MCF 10A (cell line): Measurements from ENCODE around the gene SPACA5. TPM values are rescaled to one million over a fixed set of nuclear protein-coding genes. Genes with fewer than 3 reads are reported as not detected.

ENCODE experiments used
- BruUV-seq: library from RNA; stranded (reverse); fragments of 400-500 nt; replicated peaks from 2 replicates; lab custom pipeline; 2021; lab: Mats Ljungman, UMichigan
- CTCF ChIA-PET: fragments of 300-600 bp; sonication (Branson Sonifier 250); formaldehyde crosslinking; extraction: SDS; loops from one replicate; lab custom pipeline; 2021; ENCODE audit warnings: antibody characterized with exemption, inconsistent platforms; lab: Yijun Ruan, JAX
- POLR2A ChIA-PET: fragments of 300-600, 350-650 bp; sonication (Branson Sonifier 250); formaldehyde crosslinking; extraction: SDS; loops from one replicate; lab custom pipeline; 2020; ENCODE audit warnings: antibody characterized with exemption, inconsistent platforms; lab: Yijun Ruan, JAX
- DNase-seq: peaks from one replicate; pipeline ENCODE4 v3.0.0-alpha.2; 2018; ENCODE audit not compliant: unreplicated experiment
- H3K27ac Mint-ChIP-seq: one replicate; pipeline ENCODE4 v1.8.0; 2022; ENCODE audit warnings: mild to moderate bottlenecking, low read depth, mixed read lengths; ENCODE audit not compliant: unreplicated experiment
- H3K27me3 Mint-ChIP-seq: one replicate; pipeline ENCODE4 v1.8.0; 2022; ENCODE audit warnings: mixed read lengths; ENCODE audit not compliant: insufficient read depth, unreplicated experiment
- H3K36me3 Mint-ChIP-seq: one replicate; pipeline ENCODE4 v1.8.0; 2022; ENCODE audit warnings: mild to moderate bottlenecking, moderate library complexity, mixed read lengths; ENCODE audit not compliant: insufficient read depth, unreplicated experiment
- H3K4me1 Mint-ChIP-seq: one replicate; pipeline ENCODE4 v1.8.0; 2022; ENCODE audit warnings: mixed read lengths; ENCODE audit not compliant: insufficient read depth, unreplicated experiment
- H3K4me3 Mint-ChIP-seq: one replicate; pipeline ENCODE4 v1.8.0; 2022; ENCODE audit warnings: mild to moderate bottlenecking, moderate library complexity, mixed read lengths; ENCODE audit not compliant: unreplicated experiment
- H3K9me3 Mint-ChIP-seq: one replicate; pipeline ENCODE4 v1.8.0; 2022; ENCODE audit warnings: mixed read lengths; ENCODE audit not compliant: unreplicated experiment
- CTCF ChIP-seq: fragments of 200-600 bp; IDR thresholded peaks from one replicate; pipeline ENCODE4 v1.8.0; 2022; ENCODE audit warnings: antibody characterized with exemption, mild to moderate bottlenecking; ENCODE audit not compliant: unreplicated experiment
- intact Hi-C: fragments of 100-400 bp; cut with micrococcal nuclease; formaldehyde crosslinking; loops from 2 replicates; pipeline ENCODE4 v1.14.1; 2022
- total RNA-seq: library from RNA; stranded (reverse); gene quantifications from 2 replicates; pipeline ENCODE4 v1.2.3, GENCODE V29; 2022

Gene SPACA5
- total RNA-seq, 1 experiment from 2014 or later = not detected

GRCh38 chrX:47992669-47993068 lies 14.1 kb upstream of the SPACA5 start:
- no peak for DNase-seq
- Mint-ChIP-seq H3K4me3 (no peak overlapping the region), H3K27ac (no peak overlapping the region), H3K4me1 (peaks cover 5% of the 10 kb centered on the region), H3K27me3 (no peaks in the 10 kb centered on the region), H3K9me3 (peaks cover 27% of the 10 kb centered on the region), H3K36me3 (peaks cover 42% of the 10 kb centered on the region)
- TF ChIP-seq CTCF = no peak
- BruUV-seq = no TSS peak
- intact Hi-C loops = loop anchor here (5.0 kb wide), 1 partner anchor 35 kb away; no protein-coding TSS in a partner anchor
- CTCF ChIA-PET = no interaction called here
- POLR2A ChIA-PET = no interaction called here

- no peak for TF ChIP-seq CTCF
- Mint-ChIP-seq H3K9me3 (peaks cover under 1% of the 10 kb centered on the region), H3K4me3 (no peak overlapping the region), H3K27me3 (no peaks in the 10 kb centered on the region), H3K27ac (no peak overlapping the region), H3K36me3 (peaks cover 18% of the 10 kb centered on the region), H3K4me1 (peaks cover 6% of the 10 kb centered on the region)
- ChIA-PET POLR2A (interaction anchor here (0.8 kb wide), 1 partner anchor 29 kb away, joined by 3 read pairs; no protein-coding TSS in a partner anchor), CTCF (no interaction called here)
- intact Hi-C loops = no loop called here
- no TSS peak for BruUV-seq
- no peak for DNase-seq
Measured at GRCh38 chrX:48001260-48001659, 5.5 kb upstream of the SPACA5 start.

- intact Hi-C loops = no loop called here
- H3K27me3 Mint-ChIP-seq = no peaks in the 10 kb centered on the region
Measured at GRCh38 chrX:48002319-48002718, 4.5 kb upstream of the SPACA5 start.

GRCh38 chrX:48002929-48003328 lies 3.9 kb upstream of the SPACA5 start:
- Mint-ChIP-seq H3K27ac (peak overlapping the region; percentile 96), H3K36me3 (peaks cover 13% of the 10 kb centered on the region)
- intact Hi-C loops = no loop called here

More at GRCh38 chrX:48002319-48002718, 4.5 kb upstream of the SPACA5 start:
- H3K4me1 Mint-ChIP-seq = peaks cover 6% of the 10 kb centered on the region
- no peak for TF ChIP-seq CTCF
- DNase-seq = peak; percentile 21
- peaks cover 16% of the 10 kb centered on the region for H3K36me3 Mint-ChIP-seq
- H3K4me3 Mint-ChIP-seq = peak overlapping the region; percentile 87
- no TSS peak for BruUV-seq
- POLR2A ChIA-PET = interaction anchor here (1.0 kb wide), 1 partner anchor 165 kb away, joined by 8 read pairs; the partner anchor contains the start of gene ZNF81
- peak overlapping the region; percentile 31 for H3K27ac Mint-ChIP-seq
- H3K9me3 Mint-ChIP-seq = no peaks in the 10 kb centered on the region
- CTCF ChIA-PET = no interaction called here

More at GRCh38 chrX:48002929-48003328, 3.9 kb upstream of the SPACA5 start:
- H3K9me3 Mint-ChIP-seq = no peaks in the 10 kb centered on the region
- POLR2A ChIA-PET = interaction anchor here (1.0 kb wide), 1 partner anchor 166 kb away, joined by 8 read pairs; the partner anchor contains the start of gene ZNF81
- CTCF ChIA-PET = interaction anchor here (0.6 kb wide), 1 partner anchor 22 kb away, joined by 3 read pairs; no protein-coding TSS in a partner anchor
- no peaks in the 10 kb centered on the region for H3K27me3 Mint-ChIP-seq
- TSS peak; percentile 97 for BruUV-seq
- peaks cover 6% of the 10 kb centered on the region for H3K4me1 Mint-ChIP-seq
- peak overlapping the region; percentile 87 for H3K4me3 Mint-ChIP-seq
- no peak for DNase-seq
- TF ChIP-seq CTCF = no peak
